K562 treated with DMSO at 1 percent for 4 hours (cell line): ENCODE measurements around the gene TFEB. TPM values are rescaled to one million over a fixed set of nuclear protein-coding genes. Genes with fewer than 3 reads are reported as not detected.

Experiments
- total RNA-seq: library from RNA; unstranded; fragments of 300-600 nt; gene quantifications from 2 replicates; pipeline ENCODE4 v1.2.3, GENCODE V29; 2022; ENCODE audit not compliant: insufficient read depth

TFEB gene
- 2.4 and 3.4 TPM in 2 replicates for total RNA-seq

GRCh38 chr6:41735427-41736185, at the start of gene TFEB:
TFEB (minus strand) TSS chr6:41735608; CDS start chr6:41691213, 44,395 bp downstream.

GRCh38 chr6:41780551-41781365, 45.4 kb upstream of the TFEB start, which contains the start of gene PRICKLE4:
PRICKLE4 (plus strand) TSS chr6:41780782; CDS start chr6:41783474, 2,692 bp downstream.

GRCh38 chr6:41779788-41780550, 44.6 kb upstream of the TFEB start, which contains the start of gene FRS3:
FRS3 (minus strand) TSS chr6:41779900; CDS start chr6:41776987, 2,913 bp downstream.

GRCh38 chr6:41747256-41748101, 12.1 kb upstream of the TFEB start, which contains the start of gene PGC:
PGC (minus strand) TSS chr6:41747397; CDS start chr6:41747334, 63 bp downstream.

GRCh38 chr6:41638002-41638934, 97.1 kb downstream of the TFEB start, which contains the start of gene MDFI:
MDFI (plus strand) TSS chr6:41638468; CDS start chr6:41638750, 282 bp downstream.

Other genes starting within 250 kb of the TFEB start
- 31.3 and 41.6 TPM in 2 replicates for gene FOXP4, start 189.2 kb downstream of the TFEB start, total RNA-seq
- gene MDFI, start 97.1 kb downstream of the TFEB start, total RNA-seq = not detected in 2 replicates
- gene PGC, start 11.8 kb upstream of the TFEB start, total RNA-seq = 1.0 and 1.1 TPM in 2 replicates
- gene FRS3, start 44.3 kb upstream of the TFEB start, total RNA-seq = 4.5 and 5.4 TPM in 2 replicates
- 1.2 TPM in 1 of 2 replicates, not detected in the other for gene PRICKLE4, start 45.2 kb upstream of the TFEB start, total RNA-seq
- 449 and 456 TPM in 2 replicates for gene TOMM6, start 52.1 kb upstream of the TFEB start, total RNA-seq
- 7.7 and 10.6 TPM in 2 replicates for gene USP49, start 159.8 kb upstream of the TFEB start, total RNA-seq
- 14.9 and 17.4 TPM in 2 replicates for gene MED20, start 185.5 kb upstream of the TFEB start, total RNA-seq
- 14.5 and 17.8 TPM in 2 replicates for gene BYSL, start 185.9 kb upstream of the TFEB start, total RNA-seq
- gene CCND3, start 206.2 kb upstream of the TFEB start, total RNA-seq = 168 and 178 TPM in 2 replicates